Keratinocyte (primary cell): ENCODE results near the gene KIZ. TPM values are rescaled to one million over a fixed set of nuclear protein-coding genes. Genes with fewer than 3 reads are reported as not detected.

Experiments used
- DNase-seq: peaks from one replicate; pipeline ENCODE4 v3.0.0-alpha.2; 2011; ENCODE audit warnings: low read depth, missing footprints, low spot score
- FAIRE-seq: peaks from 2 replicates; lab custom pipeline; 2011; peaks lifted over from hg19 to GRCh38; lab: Jason Lieb, UNC
- H2AFZ ChIP-seq: 2 replicates; pipeline ENCODE4 v1.6.0; 2012; ENCODE audit warnings: low read length, control low read depth, inconsistent platforms; ENCODE audit not compliant: control insufficient read depth
- H3K27ac ChIP-seq: 2 replicates; pipeline ENCODE4 v1.5.1; 2011; ENCODE audit warnings: low read length; ENCODE audit not compliant: control insufficient read depth, insufficient read depth
- H3K27me3 ChIP-seq: 3 replicates; pipeline ENCODE4 v1.6.0; 2011; ENCODE audit warnings: low read length; ENCODE audit not compliant: control insufficient read depth, insufficient read depth; ENCODE audit errors: extremely low read depth
- H3K36me3 ChIP-seq, 2 experiments: 2 replicates in 1 of 2; 3 replicates in 1 of 2; pipeline ENCODE4 v1.5.1; 2011; ENCODE audit warnings: low read length in 2 of 2, mild to moderate bottlenecking in 1 of 2; ENCODE audit not compliant: control insufficient read depth in 2 of 2, insufficient read depth in 2 of 2; ENCODE audit errors: extremely low read depth in 1 of 2
- H3K4me1 ChIP-seq: 3 replicates; pipeline ENCODE4 v1.5.1; 2011; ENCODE audit warnings: low read length; ENCODE audit not compliant: control insufficient read depth, insufficient read depth; ENCODE audit errors: extremely low read depth
- H3K4me2 ChIP-seq: 3 replicates; pipeline ENCODE4 v1.6.0; 2011; ENCODE audit warnings: low read depth, low read length; ENCODE audit not compliant: control insufficient read depth, insufficient read depth; ENCODE audit errors: extremely low read depth
- H3K4me3 ChIP-seq, 3 experiments: fragments of 200-600 bp in 1 of 3; sonication (generic) in 1 of 3; 2 replicates in 2 of 3; 3 replicates in 1 of 3; pipeline ENCODE4 v1.5.1; 2011 to 2016; ENCODE audit warnings: low read length in 3 of 3, mild to moderate bottlenecking in 3 of 3, control low read depth in 2 of 3, inconsistent platforms in 1 of 3, low read depth in 1 of 3, mixed read lengths in 1 of 3, mixed run types in 1 of 3, moderate library complexity in 1 of 3; ENCODE audit not compliant: control insufficient read depth in 2 of 3, insufficient read depth in 2 of 3; ENCODE audit errors: extremely low read depth in 1 of 3
- H3K79me2 ChIP-seq: 2 replicates; pipeline ENCODE4 v1.6.0; 2012; ENCODE audit warnings: low read length; ENCODE audit not compliant: control insufficient read depth, insufficient read depth
- H3K9ac ChIP-seq: 3 replicates; pipeline ENCODE4 v1.6.0; 2011; ENCODE audit warnings: low read length; ENCODE audit not compliant: control insufficient read depth, insufficient read depth; ENCODE audit errors: extremely low read depth
- H3K9me1 ChIP-seq: 3 replicates; pipeline ENCODE4 v1.6.0; 2011; ENCODE audit warnings: low read length; ENCODE audit not compliant: control insufficient read depth, insufficient read depth; ENCODE audit errors: extremely low read depth
- H3K9me3 ChIP-seq: 2 replicates; pipeline ENCODE4 v1.5.1; 2012; ENCODE audit warnings: low read depth, low read length; ENCODE audit not compliant: control insufficient read depth
- H4K20me1 ChIP-seq: 3 replicates; pipeline ENCODE4 v1.6.0; 2011; ENCODE audit warnings: low read length; ENCODE audit not compliant: control insufficient read depth, insufficient read depth; ENCODE audit errors: extremely low read depth
- EZH2 ChIP-seq: IDR thresholded peaks from one replicate; pipeline ENCODE4 v1.6.1; 2012; ENCODE audit warnings: inconsistent platforms, mild to moderate bottlenecking, low read length, moderate library complexity
- dilution Hi-C: fragments of 300-500 bp; cut with MboI; formaldehyde crosslinking; loops from one replicate; pipeline ENCODE4 v1.7.0; 2020; ENCODE audit warnings: low sequenced_read_pairs; ENCODE audit not compliant: extremely low pct_ligation_motif_present
- polyA plus RNA-seq, 5 experiments: library from polyadenylated mRNA; depleted of rRNA in 3 of 5; stranded (reverse) in 3 of 5; stranded (forward) in 1 of 5; unstranded in 1 of 5; fragments of >200 nt; gene quantifications; 1 replicate in 1 of 5; 2 replicates in 3 of 5; 3 replicates in 1 of 5; pipeline versions ENCODE4 v1.2.1 to v1.2.3, GENCODE V29; 2011 to 2012; ENCODE audit warnings: missing spikeins in 2 of 5, low read depth in 1 of 5, low replicate concordance in 1 of 5
- TF ChIP-seq, protein P1 (sequence below), 3 experiments: IDR thresholded peaks in 1 of 3; conservative IDR thresholded peaks in 1 of 3; optimal IDR thresholded peaks in 1 of 3; 2 replicates in 2 of 3; 3 replicates in 1 of 3; pipeline versions ENCODE3 to v1.5.1; 2011; ENCODE audit warnings: low read length in 3 of 3, mild to moderate bottlenecking in 3 of 3, moderate library complexity in 2 of 3, control low read depth in 1 of 3, inconsistent platforms in 1 of 3; ENCODE audit not compliant: insufficient read depth in 2 of 3; ENCODE audit errors: extremely low read depth in 1 of 3

The KIZ gene
- polyA plus RNA-seq, 1 donor (not counting 4 experiments of a cell fraction or from before 2014, with no cell fraction given), result 21.3 TPM

DNA sequence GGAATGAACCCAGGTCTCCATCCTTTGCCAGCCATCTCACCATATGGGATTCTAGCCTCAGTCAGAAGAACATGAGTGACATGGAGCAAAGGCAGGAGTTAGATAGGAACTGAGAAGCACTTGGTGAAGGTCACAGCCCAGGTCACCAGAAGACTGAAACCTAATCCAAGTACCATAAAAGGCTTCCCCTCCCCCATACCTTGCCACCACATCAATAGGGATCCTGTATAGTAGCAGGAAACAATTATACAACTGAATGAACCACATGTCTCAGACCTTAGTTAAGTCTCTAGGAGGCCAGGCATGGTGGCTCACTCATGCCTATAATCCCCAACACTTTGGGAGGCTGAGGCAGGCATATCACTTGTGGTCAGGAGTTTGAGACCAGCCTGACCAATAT lies 49.6 kb downstream of the KIZ start:
- FAIRE-seq (no peak), DNase-seq (no peak)
- no peaks in the 10 kb centered on the region for H3K79me2 ChIP-seq
- no peaks in the 10 kb centered on the region for H3K9me3 ChIP-seq
- no peaks in the 10 kb centered on the region for H3K36me3 ChIP-seq
- H3K4me2 ChIP-seq, result no peak overlapping the region
- no peak overlapping the region for H3K4me3 ChIP-seq
- no peak overlapping the region for H2AFZ ChIP-seq
- H4K20me1 ChIP-seq, result no peaks in the 10 kb centered on the region
- H3K27ac ChIP-seq, result no peak overlapping the region
- no peak overlapping the region for H3K9ac ChIP-seq
- TF ChIP-seq, protein P1, sequence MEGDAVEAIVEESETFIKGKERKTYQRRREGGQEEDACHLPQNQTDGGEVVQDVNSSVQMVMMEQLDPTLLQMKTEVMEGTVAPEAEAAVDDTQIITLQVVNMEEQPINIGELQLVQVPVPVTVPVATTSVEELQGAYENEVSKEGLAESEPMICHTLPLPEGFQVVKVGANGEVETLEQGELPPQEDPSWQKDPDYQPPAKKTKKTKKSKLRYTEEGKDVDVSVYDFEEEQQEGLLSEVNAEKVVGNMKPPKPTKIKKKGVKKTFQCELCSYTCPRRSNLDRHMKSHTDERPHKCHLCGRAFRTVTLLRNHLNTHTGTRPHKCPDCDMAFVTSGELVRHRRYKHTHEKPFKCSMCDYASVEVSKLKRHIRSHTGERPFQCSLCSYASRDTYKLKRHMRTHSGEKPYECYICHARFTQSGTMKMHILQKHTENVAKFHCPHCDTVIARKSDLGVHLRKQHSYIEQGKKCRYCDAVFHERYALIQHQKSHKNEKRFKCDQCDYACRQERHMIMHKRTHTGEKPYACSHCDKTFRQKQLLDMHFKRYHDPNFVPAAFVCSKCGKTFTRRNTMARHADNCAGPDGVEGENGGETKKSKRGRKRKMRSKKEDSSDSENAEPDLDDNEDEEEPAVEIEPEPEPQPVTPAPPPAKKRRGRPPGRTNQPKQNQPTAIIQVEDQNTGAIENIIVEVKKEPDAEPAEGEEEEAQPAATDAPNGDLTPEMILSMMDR (optimal IDR thresholded peaks at IDR 0.05 in 1 of 3, IDR thresholded peaks at IDR 0.05 in 1 of 3, conservative IDR thresholded peaks at IDR 0.05 in 1 of 3; ENCODE audit: extremely low read depth in 1 of 3, insufficient read depth in 2 of 3, low read length in 3 of 3), result no peak
- TF ChIP-seq EZH2, result no peak
- no peaks in the 10 kb centered on the region for H3K4me1 ChIP-seq
- no peaks in the 10 kb centered on the region for H3K9me1 ChIP-seq
- no peaks in the 10 kb centered on the region for H3K27me3 ChIP-seq
- dilution Hi-C loops, result no loop called here

- Histone ChIP-seq H3K36me3 (no peaks in the 10 kb centered on the region), H3K4me2 (no peak overlapping the region), H2AFZ (no peak overlapping the region), H3K27me3 (no peaks in the 10 kb centered on the region), H3K27ac (no peak overlapping the region), H3K9me1 (no peaks in the 10 kb centered on the region), H3K9ac (no peak overlapping the region), H4K20me1 (no peaks in the 10 kb centered on the region), H3K4me1 (no peaks in the 10 kb centered on the region), H3K79me2 (no peaks in the 10 kb centered on the region), H3K4me3 (no peak overlapping the region), H3K9me3 (no peaks in the 10 kb centered on the region)
- DNase-seq, result no peak
- TF ChIP-seq, protein P1 (optimal IDR thresholded peaks at IDR 0.05 in 1 of 3, IDR thresholded peaks at IDR 0.05 in 1 of 3, conservative IDR thresholded peaks at IDR 0.05 in 1 of 3; ENCODE audit: extremely low read depth in 1 of 3, insufficient read depth in 2 of 3, low read length in 3 of 3), result no peak
- no peak for TF ChIP-seq EZH2
- dilution Hi-C loops, result no loop called here
- FAIRE-seq, result no peak
Measured at GRCh38 chr20:21177767-21178166, 51.9 kb downstream of the KIZ start.
